Right lobe of liver (tissue), 6 donors: ENCODE measurements around the gene SMARCA2. TPM values are rescaled to one million over a fixed set of nuclear protein-coding genes. Genes with fewer than 3 reads are reported as not detected.

Experiments
- ATAC-seq, 4 donors: fragments of 200-7000 bp; cut with Tn5 transposase; one replicate each; pipeline ENCODE4 v1.9.1; 2020; ENCODE audit warnings: mild to moderate bottlenecking in 4 of 4, moderate library complexity in 4 of 4
- DNase-seq, 3 donors: peaks; one replicate each; pipeline ENCODE4 v3.0.0-alpha.2; 2020
- H3K27ac ChIP-seq, 3 donors: fragments of 200-600 bp; one replicate each; pipeline ENCODE4 v1.8.0; 2022
- H3K27me3 ChIP-seq, 2 donors: fragments of 200-600 bp; one replicate each; pipeline ENCODE4 v1.8.0; 2022
- H3K36me3 ChIP-seq, 4 donors: fragments of 200-600 bp; sonication (generic) in 1 of 4; one replicate each; pipeline versions ENCODE4 v1.5.1 to v1.8.0; 2017 to 2022; ENCODE audit warnings: control low read depth in 1 of 4
- H3K4me1 ChIP-seq, 4 donors: fragments of 200-600 bp; sonication (generic) in 1 of 4; one replicate each; pipeline versions ENCODE4 v1.5.1 to v1.8.0; 2017 to 2022; ENCODE audit warnings: control low read depth in 1 of 4
- H3K4me3 ChIP-seq, 3 donors: fragments of 200-600 bp; one replicate each; pipeline ENCODE4 v1.8.0; 2022
- H3K9me3 ChIP-seq, 4 donors: fragments of 200-600 bp; sonication (generic) in 1 of 4; one replicate each; pipeline versions ENCODE4 v1.5.1 to v1.8.0; 2017 to 2022; ENCODE audit warnings: control low read depth in 1 of 4
- POLR2A ChIP-seq: fragments of 450-650 bp; IDR thresholded peaks from one replicate; pipeline ENCODE4 v1.6.1; 2017; ENCODE audit warnings: antibody characterized with exemption, mild to moderate bottlenecking
- WGBS: methylation state at CpG from one replicate; pipeline ENCODE4 v1.1.6; 2018; ENCODE audit warnings: low coverage, low lambda C conversion rate; ENCODE audit not compliant: insufficient coverage; ENCODE audit errors: missing lambda C conversion rate; 5-methylcytosine and 5-hydroxymethylcytosine counted together
- intact Hi-C, 2 donors: fragments of 100-400 bp; cut with DNase I; formaldehyde crosslinking; loops; one replicate each; pipeline versions ENCODE4 v1.11.2 to v1.14.1; 2022
- long read RNA-seq: library from polyadenylated mRNA; unstranded; transcript quantifications from one replicate; pipeline ENCODE4 v2.0.0, GENCODE V29; 2019
- total RNA-seq, 6 experiments: library from RNA; depleted of rRNA in 2 of 6; stranded (reverse); fragments of >200 nt in 2 of 6; fragmentation: NEBNext Ultra II Directional in 3 of 6; extraction: Animal tissue kit (Norgen Biotek cat#: 25700) in 3 of 6; gene quantifications; one replicate each; pipeline versions ENCODE4 v1.1.0 to v1.2.4, GENCODE V29; 2016 to 2023
- TF ChIP-seq, protein P1 (sequence below), 4 donors: fragments of 200-600 bp in 3 of 4; fragments of 450-650 bp in 1 of 4; IDR thresholded peaks; one replicate each; pipeline versions ENCODE4 v1.5.1 to v1.8.0; 2016 to 2022; ENCODE audit warnings: antibody characterized with exemption in 4 of 4, mild to moderate bottlenecking in 2 of 4
- donor health status: DM: no; HTN: yes; CAD: no.
- donor health status: DM: no; HTN: no; CAD: no.
- donor health status: DM: no; HTN: no; CAD: no.
- donor health status: DM: no; HTN: yes; CAD: no.
- donor health status: DM: no; HTN: yes; CAD: no.

SMARCA2 gene
- 10 to 100 TPM; 46.2 to 97.8 (median 62.4) TPM for total RNA-seq
- long read RNA-seq, partial matches to known transcripts: 2 of 2 reads
- long read RNA-seq, other reads (novel, unspliced or antisense): 0 of 2 reads

DNA sequence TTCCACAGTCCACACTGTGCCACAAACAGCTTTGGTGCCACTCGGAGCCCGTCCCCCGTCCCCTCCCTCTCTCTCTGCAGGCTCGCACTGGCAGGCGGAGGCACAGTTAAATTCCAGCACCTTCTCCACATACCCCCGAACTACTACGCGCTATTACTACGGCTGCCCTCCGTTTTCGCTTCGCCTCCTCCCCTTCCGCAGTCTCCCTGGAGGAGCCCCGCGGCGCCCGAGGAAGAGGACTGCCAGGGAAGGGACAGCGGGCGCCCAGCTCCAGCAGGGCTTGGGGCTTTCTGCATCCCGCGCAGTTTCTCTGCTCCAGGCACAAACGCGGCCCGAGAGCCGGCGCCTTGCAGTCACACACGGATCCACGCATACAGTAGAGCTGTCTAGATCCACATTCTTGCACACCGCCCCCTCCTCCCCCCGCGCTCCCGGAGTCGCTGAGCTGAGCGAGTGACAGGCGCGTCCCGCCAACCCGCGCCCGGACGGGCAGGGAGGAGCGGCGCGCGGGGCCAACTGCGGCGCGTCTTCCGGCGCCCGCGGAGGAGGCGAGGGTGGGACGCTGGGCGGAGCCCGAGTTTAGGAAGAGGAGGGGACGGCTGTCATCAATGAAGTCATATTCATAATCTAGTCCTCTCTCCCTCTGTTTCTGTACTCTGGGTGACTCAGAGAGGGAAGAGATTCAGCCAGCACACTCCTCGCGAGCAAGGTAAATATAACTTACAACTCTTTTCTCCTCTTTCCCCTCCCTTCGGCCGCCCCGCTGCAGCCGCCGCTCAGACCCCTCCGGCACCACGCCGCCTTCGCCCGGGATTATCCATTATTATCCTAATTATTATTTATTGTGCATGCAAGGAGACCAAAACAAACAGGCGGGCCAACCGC lies at the start of gene SMARCA2:
TSS of gene SMARCA2 (plus strand) at position 652 of the 885 bp plus-strand sequence. CDS start 13,676 bp downstream, outside the sequence.
- H3K4me3 ChIP-seq: peak within 1 kb of the TSS; percentile 81 to 85 (median 83)
- no peaks in the 10 kb centered on the region for H3K27me3 ChIP-seq
- H3K36me3 ChIP-seq: no peaks in the 10 kb centered on the region
- DNase-seq (peak; percentile 99), ATAC-seq (peak; percentile 80 to 91 (median 82))
- H3K9me3 ChIP-seq: no peaks in the 10 kb centered on the region
- H3K4me1 ChIP-seq: peaks cover 0 to 12% (median 5%) of the 10 kb centered on the region in 4 donors
- TF ChIP-seq, protein P1, sequence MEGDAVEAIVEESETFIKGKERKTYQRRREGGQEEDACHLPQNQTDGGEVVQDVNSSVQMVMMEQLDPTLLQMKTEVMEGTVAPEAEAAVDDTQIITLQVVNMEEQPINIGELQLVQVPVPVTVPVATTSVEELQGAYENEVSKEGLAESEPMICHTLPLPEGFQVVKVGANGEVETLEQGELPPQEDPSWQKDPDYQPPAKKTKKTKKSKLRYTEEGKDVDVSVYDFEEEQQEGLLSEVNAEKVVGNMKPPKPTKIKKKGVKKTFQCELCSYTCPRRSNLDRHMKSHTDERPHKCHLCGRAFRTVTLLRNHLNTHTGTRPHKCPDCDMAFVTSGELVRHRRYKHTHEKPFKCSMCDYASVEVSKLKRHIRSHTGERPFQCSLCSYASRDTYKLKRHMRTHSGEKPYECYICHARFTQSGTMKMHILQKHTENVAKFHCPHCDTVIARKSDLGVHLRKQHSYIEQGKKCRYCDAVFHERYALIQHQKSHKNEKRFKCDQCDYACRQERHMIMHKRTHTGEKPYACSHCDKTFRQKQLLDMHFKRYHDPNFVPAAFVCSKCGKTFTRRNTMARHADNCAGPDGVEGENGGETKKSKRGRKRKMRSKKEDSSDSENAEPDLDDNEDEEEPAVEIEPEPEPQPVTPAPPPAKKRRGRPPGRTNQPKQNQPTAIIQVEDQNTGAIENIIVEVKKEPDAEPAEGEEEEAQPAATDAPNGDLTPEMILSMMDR (IDR thresholded peaks at IDR 0.05): no peak
- peak; percentile 92 for TF ChIP-seq POLR2A
- intact Hi-C loops: no loop called here
- peak within 1 kb of the TSS; percentile 96 to 99 (median 96) for H3K27ac ChIP-seq
- WGBS: under 1% methylated on average over 35 of the region's 71 CpGs

DNA sequence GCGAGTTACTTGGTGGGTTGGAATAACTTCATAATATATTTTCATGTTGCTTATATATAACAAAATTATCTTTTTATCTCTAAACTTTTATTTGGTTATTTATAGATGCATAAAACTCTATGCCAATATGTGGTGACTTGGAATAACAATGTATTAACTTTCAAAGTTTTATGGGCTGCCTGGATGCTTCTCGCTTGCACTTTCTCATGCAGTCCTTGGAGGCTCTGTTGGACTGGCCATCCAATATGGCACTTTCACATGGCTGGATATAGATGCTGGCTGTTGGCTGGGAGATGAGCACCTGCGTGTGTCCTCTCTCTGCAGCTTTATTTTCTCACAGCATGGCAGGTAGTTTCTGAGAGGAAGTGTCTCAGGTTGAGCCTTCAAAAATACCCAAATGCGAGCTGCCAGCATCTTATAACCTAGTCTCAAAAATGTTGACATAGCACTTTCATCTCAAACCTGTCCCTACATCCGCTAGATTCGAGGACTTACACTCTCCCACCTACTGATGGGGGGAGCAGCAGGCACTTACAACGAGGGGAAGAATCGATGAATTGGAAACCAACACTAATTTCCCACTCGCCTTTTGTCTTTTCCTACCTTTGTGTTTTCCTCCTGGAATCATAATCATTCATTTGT lies 48.3 kb upstream of the SMARCA2 start:
- Histone ChIP-seq H3K27ac (no peak overlapping the region), H3K36me3 (no peaks in the 10 kb centered on the region), H3K27me3 (no peaks in the 10 kb centered on the region), H3K9me3 (no peaks in the 10 kb centered on the region), H3K4me1 (no peaks in the 10 kb centered on the region), H3K4me3 (no peak overlapping the region)
- intact Hi-C loops: no loop called here
- ATAC-seq (no peak), DNase-seq (no peak)
- WGBS: 75% methylated on average over 9 of the region's 9 CpGs
- TF ChIP-seq, protein P1 (IDR thresholded peaks at IDR 0.05): no peak
- TF ChIP-seq POLR2A: no peak

DNA sequence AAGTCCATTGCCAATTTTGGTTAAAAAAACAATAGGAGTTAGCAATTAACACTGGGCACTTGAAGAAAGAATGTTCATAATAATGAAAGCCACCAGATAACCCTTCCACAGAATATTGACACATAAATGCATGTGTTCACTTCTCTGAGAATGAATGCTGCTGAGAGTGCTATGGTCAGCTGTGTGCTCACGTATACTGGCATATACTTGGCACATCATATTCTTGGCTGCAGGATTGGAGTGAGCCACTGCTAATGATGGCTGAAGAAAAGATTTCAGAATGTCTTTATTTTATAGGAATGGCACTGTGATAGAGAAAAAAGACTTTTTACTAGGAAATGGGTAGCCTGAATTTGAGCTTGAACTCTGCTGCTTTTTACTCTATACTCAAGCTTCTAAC lies 46.0 kb upstream of the SMARCA2 start:
- 33% methylated on average over 1 of the region's 1 CpG for WGBS
- Histone ChIP-seq H3K36me3 (no peaks in the 10 kb centered on the region), H3K27me3 (no peaks in the 10 kb centered on the region), H3K9me3 (no peaks in the 10 kb centered on the region), H3K27ac (no peak overlapping the region), H3K4me1 (no peaks in the 10 kb centered on the region), H3K4me3 (no peak overlapping the region)
- intact Hi-C loops: no loop called here
- ATAC-seq: no peak
- no peak for DNase-seq
- TF ChIP-seq POLR2A: no peak
- TF ChIP-seq, protein P1 (IDR thresholded peaks at IDR 0.05): no peak

DNA sequence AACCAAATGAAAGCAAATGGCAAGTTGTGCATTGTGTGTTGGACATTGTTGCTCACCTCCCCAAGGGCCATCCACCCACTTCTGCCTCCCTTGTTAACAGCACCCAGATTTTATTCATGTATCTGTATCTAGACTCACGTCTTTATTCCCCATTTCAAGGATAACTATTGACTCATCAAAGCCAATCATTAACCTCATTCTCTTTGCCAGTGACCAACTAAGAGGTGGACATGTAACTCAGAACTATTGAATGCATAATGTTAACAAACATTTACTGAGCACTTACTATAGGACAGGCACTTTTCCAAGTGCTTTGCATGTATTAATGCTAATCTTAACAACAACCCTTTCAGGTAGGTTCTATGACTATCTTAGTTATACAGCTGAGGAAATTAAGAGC lies 45.2 kb upstream of the SMARCA2 start:
- H3K9me3 ChIP-seq: no peaks in the 10 kb centered on the region
- no peaks in the 10 kb centered on the region for H3K27me3 ChIP-seq
- TF ChIP-seq, protein P1 (IDR thresholded peaks at IDR 0.05): no peak
- TF ChIP-seq POLR2A: no peak
- intact Hi-C loops: no loop called here
- H3K4me3 ChIP-seq: no peak overlapping the region
- peak in 3 of 4 donors; percentile 20 to 67 (median 38) for ATAC-seq
- DNase-seq: no peak
- H3K36me3 ChIP-seq: no peaks in the 10 kb centered on the region
- 33% methylated on average over 1 of the region's 1 CpG for WGBS
- H3K27ac ChIP-seq: no peak overlapping the region
- H3K4me1 ChIP-seq: no peaks in the 10 kb centered on the region
